Transverse colon (tissue), 4 donors: ENCODE measurements around the gene LDLRAP1.

Experiments used
- CTCF ChIP-seq, 5 experiments: fragments of 200-600 bp in 3 of 5; fragments of 450-650 bp in 2 of 5; sonication (generic) in 3 of 5; IDR thresholded peaks; 1 replicate in 2 of 5; 2 replicates in 3 of 5; pipeline ENCODE4 v1.5.1; 2016 to 2017; ENCODE audit warnings: antibody characterized with exemption in 5 of 5, inconsistent platforms in 3 of 5, mild to moderate bottlenecking in 2 of 5, moderate library complexity in 1 of 5
- POLR2A ChIP-seq: fragments of 450-650 bp; IDR thresholded peaks from one replicate; pipeline ENCODE4 v1.6.1; 2016; ENCODE audit warnings: antibody characterized with exemption, mild to moderate bottlenecking, moderate library complexity
- POLR2AphosphoS5 ChIP-seq, 3 donors: sonication (generic); formaldehyde crosslinking; IDR thresholded peaks; one replicate each; pipeline ENCODE4 v1.6.1; 2016; ENCODE audit warnings: antibody characterized with exemption in 3 of 3

GRCh38 chr1:25563330-25564215 is 20.2 kb downstream of the LDLRAP1 start:
- TF ChIP-seq POLR2A (no peak), CTCF (IDR thresholded peaks at IDR 0.05) (no peak), POLR2AphosphoS5 (IDR thresholded peaks at IDR 0.05) (no peak)
